GM13977 (cell line): ENCODE results near the gene SLC4A4.

Source experiments
- DNase-seq: peaks from one replicate; pipeline ENCODE4 v3.0.0; 2012; ENCODE audit warnings: low spot score
- CTCF ChIP-seq: IDR thresholded peaks from 2 replicates; pipeline ENCODE4 v1.5.1; 2012; ENCODE audit warnings: mild to moderate bottlenecking, control low read depth; ENCODE audit not compliant: insufficient read depth; ENCODE audit errors: extremely low read depth, missing control alignments
- in situ Hi-C: fragments of 300-500 bp; cut with MboI; formaldehyde crosslinking; loops from one replicate; pipeline ENCODE4 v1.12.0; 2022; ENCODE audit warnings: low sequenced_read_pairs, low pct_unique_long_range_greater_than_20kb, mixed read lengths, inconsistent platforms; ENCODE audit not compliant: unreplicated experiment

Gene SLC4A4

DNA sequence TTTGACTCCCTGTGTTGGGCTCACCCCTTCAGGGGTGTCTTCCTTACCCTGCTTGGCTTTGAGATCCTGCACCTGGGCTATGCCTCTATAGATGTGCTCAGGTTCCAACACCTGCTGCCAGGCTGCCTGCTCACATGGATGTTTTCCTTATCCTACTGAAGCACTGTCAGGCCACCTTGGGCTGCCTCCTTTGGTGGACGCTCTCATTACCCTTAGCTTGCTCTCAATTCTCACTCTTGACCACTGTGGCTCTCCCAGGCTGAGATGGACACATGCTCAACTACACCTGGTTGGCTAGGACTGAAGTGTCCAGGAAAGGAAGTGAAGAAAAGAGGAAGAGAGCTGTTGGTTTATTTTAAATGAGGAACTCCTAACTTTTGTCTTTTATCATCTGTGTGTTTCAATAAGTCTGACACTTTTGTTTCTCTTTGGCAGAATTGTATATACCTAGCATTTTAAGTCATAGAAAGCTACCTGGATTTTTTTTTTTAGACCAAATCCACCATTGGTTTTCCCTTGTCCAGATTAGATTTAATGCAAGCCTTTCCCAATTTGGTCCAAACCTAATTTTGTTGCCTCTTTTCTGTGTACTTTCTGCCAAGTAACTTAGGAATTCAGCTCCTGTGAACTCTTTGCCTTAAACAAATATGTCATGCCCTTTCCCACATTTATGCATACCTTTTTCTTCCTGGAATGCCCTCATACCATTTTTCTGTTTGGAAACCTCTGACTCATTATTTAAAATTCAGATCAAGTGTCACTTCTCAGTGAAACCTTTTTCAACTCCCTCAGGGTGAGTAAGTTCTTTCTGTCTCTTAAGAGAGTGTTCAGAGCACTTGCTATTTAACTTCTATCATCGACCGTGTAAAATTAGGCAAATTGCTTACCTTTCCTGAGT lies 269.2 kb downstream of the SLC4A4 start:
- no peak for DNase-seq
- no peak for TF ChIP-seq CTCF
- in situ Hi-C loops: no loop called here

DNA sequence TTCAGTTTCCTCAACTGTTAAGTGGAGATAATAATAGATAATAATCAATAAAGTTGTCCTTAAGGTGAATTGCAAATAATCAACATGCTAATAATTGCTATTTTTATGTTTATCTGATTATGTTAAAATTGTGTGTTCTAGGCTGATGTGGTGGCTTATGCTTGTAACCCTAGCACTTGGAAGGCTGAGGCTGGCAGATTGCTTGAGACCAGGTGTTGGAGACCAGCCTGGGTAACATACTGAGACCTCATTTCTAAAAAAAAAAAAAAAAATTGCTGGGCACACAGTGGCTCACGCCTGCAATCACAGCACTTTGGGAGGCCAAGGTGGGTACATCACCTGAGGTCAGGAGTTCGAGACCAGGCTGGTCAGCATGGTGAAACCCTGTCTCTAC lies 269.9 kb downstream of the SLC4A4 start:
- no peak for DNase-seq
- in situ Hi-C loops: no loop called here
- TF ChIP-seq CTCF: no peak

DNA sequence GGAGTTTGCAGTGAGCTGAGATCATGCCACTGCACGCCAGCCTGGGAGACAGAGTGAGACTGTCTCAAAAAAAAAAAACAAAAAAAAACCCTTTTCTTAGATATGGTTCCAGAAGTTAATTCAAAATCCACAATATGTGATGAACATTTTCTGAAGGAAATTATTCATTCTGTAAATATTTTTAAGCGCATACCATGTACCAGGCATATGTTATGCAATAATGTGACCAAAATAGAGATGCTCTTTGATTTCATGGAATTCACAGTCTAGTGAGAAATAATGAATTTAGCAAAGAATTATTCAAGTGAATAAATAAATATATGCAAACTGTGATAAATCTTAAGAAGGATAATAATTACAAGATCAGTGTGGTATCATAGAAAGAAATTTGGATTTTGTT lies 270.3 kb downstream of the SLC4A4 start:
- no peak for TF ChIP-seq CTCF
- no peak for DNase-seq
- in situ Hi-C loops: no loop called here

DNA sequence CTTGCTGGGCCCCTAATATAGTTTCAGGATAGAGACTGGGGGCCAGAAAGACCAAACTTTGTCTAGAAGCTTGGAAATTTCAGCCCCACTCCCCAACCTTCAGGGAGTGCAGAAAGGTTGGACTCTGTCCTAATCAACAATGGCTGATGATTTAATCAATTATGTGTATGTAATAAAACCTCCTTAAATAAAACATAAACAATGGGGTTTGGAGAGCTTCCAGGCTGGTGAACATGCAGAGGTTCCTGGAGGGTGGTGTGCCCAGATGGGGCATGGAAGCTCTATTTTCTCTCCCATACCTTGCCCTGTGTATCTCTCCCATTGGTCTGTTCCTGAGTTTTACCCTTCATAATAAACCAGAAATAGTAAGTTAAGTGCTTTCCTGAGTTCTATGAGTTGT lies 270.8 kb downstream of the SLC4A4 start:
- no peak for TF ChIP-seq CTCF
- in situ Hi-C loops: no loop called here
- no peak for DNase-seq

DNA sequence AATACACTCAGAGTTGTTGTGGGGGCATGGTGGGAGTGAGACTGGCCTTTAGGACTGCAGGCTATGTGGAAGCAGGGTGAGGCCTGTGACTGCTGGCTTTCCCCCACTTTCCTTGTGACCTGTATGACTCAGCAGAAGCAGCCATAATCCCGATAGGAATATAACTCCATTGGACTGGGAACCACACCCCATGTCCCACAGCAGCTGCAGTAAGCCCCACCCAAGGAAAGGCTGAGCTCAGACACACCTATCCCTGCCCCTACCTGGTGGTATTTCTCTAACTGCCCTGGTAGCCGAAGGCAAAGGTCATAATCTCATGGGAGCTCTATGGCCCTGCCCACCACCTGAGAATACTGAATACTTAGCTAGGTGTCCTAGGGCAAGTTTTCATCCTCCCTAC lies 275.8 kb downstream of the SLC4A4 start:
- no peak for DNase-seq
- in situ Hi-C loops: no loop called here
- no peak for TF ChIP-seq CTCF

DNA sequence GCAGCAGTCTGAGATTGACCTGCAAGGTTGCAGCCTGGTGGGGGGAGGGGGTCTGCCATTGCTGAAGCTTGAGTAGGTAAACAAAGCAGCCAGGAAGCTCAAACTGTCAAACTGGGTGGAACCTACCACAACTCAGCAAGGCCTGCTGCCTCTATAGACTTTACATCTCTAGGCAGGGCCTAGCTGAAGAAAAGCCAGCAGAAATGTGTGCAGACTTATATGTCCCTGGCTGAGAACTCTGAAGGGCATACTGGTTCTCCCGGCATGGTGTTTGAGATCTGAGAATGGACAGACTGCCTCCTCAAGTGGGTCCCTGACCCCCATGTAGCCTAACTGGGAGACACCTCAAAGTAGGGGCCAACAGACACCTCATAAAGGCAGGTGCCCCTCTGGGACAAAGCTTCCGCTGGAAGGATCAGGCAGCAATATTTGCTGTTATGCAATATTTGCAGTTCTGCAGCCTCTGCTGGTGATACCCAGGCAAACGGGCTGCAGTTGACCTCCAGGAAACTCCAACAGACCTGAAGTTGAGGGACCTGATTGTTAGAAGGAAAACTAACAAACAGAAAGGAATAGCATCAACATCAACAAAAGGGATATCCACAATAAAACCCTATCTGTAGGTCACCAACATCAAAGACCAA lies 277.5 kb downstream of the SLC4A4 start:
- TF ChIP-seq CTCF: no peak
- in situ Hi-C loops: no loop called here
- DNase-seq: no peak
